Caco-2 (cell line): ENCODE results near the gene PRRT1. TPM values are rescaled to one million over a fixed set of nuclear protein-coding genes. Genes with fewer than 3 reads are reported as not detected.
"Not testable (repeated sequence)": the region's sequence is repeated elsewhere in the genome, so short reads cannot be mapped to it uniquely, and the experiment has no call there.

Experiments used
- BruUV-seq: library from RNA; stranded (reverse); fragments of 400-500 nt; replicated peaks from 2 replicates; lab custom pipeline; 2021; lab: Mats Ljungman, UMichigan
- CTCF ChIA-PET: fragments of 300-600 bp; sonication (Branson Sonifier 250); formaldehyde crosslinking; loops from one replicate; lab custom pipeline; 2022; ENCODE audit warnings: antibody characterized with exemption; lab: Charles Lee
- POLR2A ChIA-PET: fragments of 300-600 bp; sonication (Branson Sonifier 250); formaldehyde crosslinking; loops from one replicate; lab custom pipeline; 2022; ENCODE audit warnings: antibody characterized with exemption; lab: Charles Lee
- DNase-seq, 2 experiments: peaks; one replicate each; pipeline versions ENCODE4 v3.0.0 to v3.0.0-alpha.2; 2020 to 2022
- H3K27me3 ChIP-seq: replicated peaks from 2 replicates; pipeline ENCODE4 v1.6.0; 2011; ENCODE audit warnings: low read length; ENCODE audit not compliant: control insufficient read depth, insufficient read depth
- H3K36me3 ChIP-seq: 2 replicates; pipeline ENCODE4 v1.5.1; 2011; ENCODE audit warnings: low read length; ENCODE audit not compliant: control insufficient read depth, insufficient read depth
- H3K4me1 ChIP-seq: fragments of 250-450 bp; sonication (Bioruptor Pico); 2 replicates; pipeline ENCODE4 v1.5.1; 2020; ENCODE audit warnings: mild to moderate bottlenecking
- H3K4me3 ChIP-seq: 2 replicates; pipeline ENCODE4 v1.5.1; 2011; ENCODE audit warnings: low read depth, mild to moderate bottlenecking, control low read depth, low read length
- H3K9me3 ChIP-seq: fragments of 250-450 bp; sonication (Bioruptor Pico); 2 replicates; pipeline ENCODE4 v1.5.1; 2020; ENCODE audit warnings: mild to moderate bottlenecking, moderate library complexity
- H3K27ac Mint-ChIP-seq: one replicate; pipeline ENCODE4 v1.8.0; 2022; ENCODE audit warnings: mixed read lengths; ENCODE audit not compliant: unreplicated experiment
- H3K27me3 Mint-ChIP-seq: one replicate; pipeline ENCODE4 v1.8.0; 2022; ENCODE audit warnings: mixed read lengths; ENCODE audit not compliant: insufficient read depth, unreplicated experiment
- H3K36me3 Mint-ChIP-seq: one replicate; pipeline ENCODE4 v1.8.0; 2022; ENCODE audit warnings: mild to moderate bottlenecking, mixed read lengths; ENCODE audit not compliant: insufficient read depth, unreplicated experiment
- H3K4me1 Mint-ChIP-seq: one replicate; pipeline ENCODE4 v1.8.0; 2022; ENCODE audit warnings: low read depth, mixed read lengths; ENCODE audit not compliant: unreplicated experiment
- H3K4me3 Mint-ChIP-seq: one replicate; pipeline ENCODE4 v1.8.0; 2022; ENCODE audit warnings: mild to moderate bottlenecking, moderate library complexity, mixed read lengths; ENCODE audit not compliant: unreplicated experiment
- H3K9me3 Mint-ChIP-seq: one replicate; pipeline ENCODE4 v1.8.0; 2022; ENCODE audit warnings: mixed read lengths; ENCODE audit not compliant: unreplicated experiment
- CTCF ChIP-seq, 2 experiments: fragments of 200-600 bp in 1 of 2; IDR thresholded peaks; 1 replicate in 1 of 2; 2 replicates in 1 of 2; pipeline versions ENCODE4 v1.5.1 to v1.8.0; 2011 to 2022; ENCODE audit warnings: antibody characterized with exemption in 1 of 2, control low read depth in 1 of 2, inconsistent platforms in 1 of 2, low read depth in 1 of 2, low read length in 1 of 2, mild to moderate bottlenecking in 1 of 2, moderate library complexity in 1 of 2; ENCODE audit not compliant: insufficient read depth in 1 of 2, severe bottlenecking in 1 of 2, unreplicated experiment in 1 of 2
- intact Hi-C: fragments of 100-400 bp; cut with micrococcal nuclease; formaldehyde crosslinking; loops from one replicate; pipeline ENCODE4 v1.10.0; 2022; ENCODE audit not compliant: unreplicated experiment
- total RNA-seq: library from RNA; stranded (reverse); gene quantifications from 2 replicates; pipeline ENCODE4 v1.2.3, GENCODE V29; 2022

PRRT1 gene
- total RNA-seq, 1 experiment from 2014 or later: 2.0 TPM

- ChIA-PET POLR2A (no interaction called here), CTCF (no interaction called here)
- H3K4me3 ChIP-seq: no peak overlapping the region
- H3K27ac Mint-ChIP-seq: no peak overlapping the region
- peaks cover 22% of the 10 kb centered on the region for H3K4me1 Mint-ChIP-seq
- intact Hi-C loops: no loop called here
- H3K4me3 Mint-ChIP-seq: no peak overlapping the region
- BruUV-seq: no TSS peak
- no peak for DNase-seq
- no peaks in the 10 kb centered on the region for H3K27me3 Mint-ChIP-seq
- no peak for TF ChIP-seq CTCF (IDR thresholded peaks at IDR 0.05; ENCODE audit: insufficient read depth in 1 of 2, low read depth in 1 of 2, low read length in 1 of 2, severe bottlenecking in 1 of 2, unreplicated experiment in 1 of 2)
- peaks cover 14% of the 10 kb centered on the region for H3K36me3 Mint-ChIP-seq
- no peaks in the 10 kb centered on the region for H3K9me3 ChIP-seq
- H3K36me3 ChIP-seq: no peaks in the 10 kb centered on the region
- peaks cover 15% of the 10 kb centered on the region for H3K4me1 ChIP-seq
- H3K9me3 Mint-ChIP-seq: no peaks in the 10 kb centered on the region
- no peaks in the 10 kb centered on the region for H3K27me3 ChIP-seq
Observed at GRCh38 chr6:32107406-32107805, 44.3 kb downstream of the PRRT1 start.

GRCh38 chr6:32105433-32105832 is 46.3 kb downstream of the PRRT1 start:
- no peak for TF ChIP-seq CTCF (IDR thresholded peaks at IDR 0.05; ENCODE audit: insufficient read depth in 1 of 2, low read depth in 1 of 2, low read length in 1 of 2, severe bottlenecking in 1 of 2, unreplicated experiment in 1 of 2)
- Mint-ChIP-seq H3K4me1 (peaks cover 22% of the 10 kb centered on the region), H3K4me3 (no peak overlapping the region), H3K27me3 (no peaks in the 10 kb centered on the region), H3K27ac (no peak overlapping the region), H3K9me3 (no peaks in the 10 kb centered on the region), H3K36me3 (peaks cover 14% of the 10 kb centered on the region)
- Histone ChIP-seq H3K9me3 (no peaks in the 10 kb centered on the region), H3K4me1 (peaks cover 15% of the 10 kb centered on the region), H3K36me3 (no peaks in the 10 kb centered on the region), H3K27me3 (no peaks in the 10 kb centered on the region), H3K4me3 (no peak overlapping the region)
- intact Hi-C loops: no loop called here
- DNase-seq: peak in 1 of 2 experiments; percentile 47
- CTCF ChIA-PET: no interaction called here
- POLR2A ChIA-PET: no interaction called here
- no TSS peak for BruUV-seq

GRCh38 chr6:32102255-32102654 is 49.5 kb downstream of the PRRT1 start:
- ChIA-PET POLR2A (no interaction called here), CTCF (no interaction called here)
- H3K36me3 ChIP-seq: no peaks in the 10 kb centered on the region
- no peaks in the 10 kb centered on the region for H3K36me3 Mint-ChIP-seq
- intact Hi-C loops: no loop called here
- BruUV-seq: no TSS peak
- no peaks in the 10 kb centered on the region for H3K9me3 Mint-ChIP-seq
- no peak overlapping the region for H3K4me3 ChIP-seq
- no peaks in the 10 kb centered on the region for H3K4me1 Mint-ChIP-seq
- no peak overlapping the region for H3K27ac Mint-ChIP-seq
- no peak overlapping the region for H3K4me3 Mint-ChIP-seq
- no peaks in the 10 kb centered on the region; the same call in 1 of the 2 replicates for H3K4me1 ChIP-seq
- no peaks in the 10 kb centered on the region for H3K9me3 ChIP-seq
- TF ChIP-seq CTCF (IDR thresholded peaks at IDR 0.05; ENCODE audit: insufficient read depth in 1 of 2, low read depth in 1 of 2, low read length in 1 of 2, severe bottlenecking in 1 of 2, unreplicated experiment in 1 of 2): no peak
- no peaks in the 10 kb centered on the region for H3K27me3 Mint-ChIP-seq
- H3K27me3 ChIP-seq: no peaks in the 10 kb centered on the region
- DNase-seq: no peak

DNA sequence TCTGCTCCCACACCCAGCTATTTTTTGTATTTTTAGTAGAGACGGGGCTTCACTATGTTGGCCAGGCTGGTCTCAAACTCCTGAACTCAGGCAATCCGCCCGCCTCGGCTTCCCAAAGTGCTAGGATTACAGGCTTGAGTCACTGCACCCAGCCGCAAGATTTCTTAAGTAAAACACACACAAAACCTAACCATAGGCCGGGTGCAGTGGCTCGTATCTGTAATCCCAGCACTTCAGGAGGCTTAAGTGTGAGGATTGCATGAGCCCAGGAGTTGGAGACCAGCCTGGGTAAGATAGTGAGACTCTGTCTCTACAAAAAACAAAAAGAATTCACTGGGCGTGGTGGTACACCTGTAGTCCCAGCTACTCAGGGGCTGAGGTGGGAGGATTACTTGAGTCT is 51.5 kb downstream of the PRRT1 start:
- H3K4me3 Mint-ChIP-seq, POLR2A ChIA-PET, CTCF ChIA-PET: not testable (repeated sequence)

More for the DNA sequence above, 51.5 kb downstream of the PRRT1 start:
- H3K36me3 ChIP-seq, H3K4me1 ChIP-seq, H3K27me3 ChIP-seq, H3K4me1 Mint-ChIP-seq, H3K4me3 ChIP-seq, H3K9me3 ChIP-seq, H3K9me3 Mint-ChIP-seq, H3K36me3 Mint-ChIP-seq, DNase-seq, H3K27ac Mint-ChIP-seq, BruUV-seq, H3K27me3 Mint-ChIP-seq, intact Hi-C loops: not testable (repeated sequence)
